Loucy (cell line): ENCODE results near the gene NECTIN1.

ENCODE experiments used
- EZH2phosphoT487 ChIP-seq: fragments of 200-600 bp; IDR thresholded peaks from 2 replicates; pipeline ENCODE4 v1.6.1; 2018; ENCODE audit warnings: antibody characterized with exemption, mild to moderate bottlenecking, moderate library complexity, borderline replicate concordance
- TF ChIP-seq, protein P1 (sequence below): fragments of 200-600 bp; sonication (generic); conservative IDR thresholded peaks from 2 replicates; pipeline ENCODE4 v1.5.1; 2014; ENCODE audit warnings: mild to moderate bottlenecking, antibody characterized with exemption, low read length

DNA sequence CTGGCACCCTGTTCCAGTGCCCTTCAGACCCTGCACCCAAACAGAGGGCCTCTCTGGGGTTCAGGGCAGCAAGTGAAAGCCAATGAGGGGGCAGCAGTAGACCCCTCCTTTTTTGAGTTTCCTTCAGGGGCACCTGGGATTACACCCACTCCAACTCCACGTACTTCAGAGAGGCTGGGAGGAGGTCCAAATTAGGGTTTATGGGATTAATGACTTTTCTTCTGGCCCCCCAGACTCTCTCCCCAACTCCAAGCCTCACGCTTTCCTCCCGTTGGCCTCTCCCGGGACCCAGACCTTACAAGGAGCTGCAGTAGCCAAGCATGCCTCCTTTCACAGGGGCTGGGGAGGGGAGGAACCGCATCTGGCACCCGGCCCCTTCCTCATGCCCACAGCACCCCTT is 101.7 kb downstream of the NECTIN1 start:
- TF ChIP-seq, protein P1, sequence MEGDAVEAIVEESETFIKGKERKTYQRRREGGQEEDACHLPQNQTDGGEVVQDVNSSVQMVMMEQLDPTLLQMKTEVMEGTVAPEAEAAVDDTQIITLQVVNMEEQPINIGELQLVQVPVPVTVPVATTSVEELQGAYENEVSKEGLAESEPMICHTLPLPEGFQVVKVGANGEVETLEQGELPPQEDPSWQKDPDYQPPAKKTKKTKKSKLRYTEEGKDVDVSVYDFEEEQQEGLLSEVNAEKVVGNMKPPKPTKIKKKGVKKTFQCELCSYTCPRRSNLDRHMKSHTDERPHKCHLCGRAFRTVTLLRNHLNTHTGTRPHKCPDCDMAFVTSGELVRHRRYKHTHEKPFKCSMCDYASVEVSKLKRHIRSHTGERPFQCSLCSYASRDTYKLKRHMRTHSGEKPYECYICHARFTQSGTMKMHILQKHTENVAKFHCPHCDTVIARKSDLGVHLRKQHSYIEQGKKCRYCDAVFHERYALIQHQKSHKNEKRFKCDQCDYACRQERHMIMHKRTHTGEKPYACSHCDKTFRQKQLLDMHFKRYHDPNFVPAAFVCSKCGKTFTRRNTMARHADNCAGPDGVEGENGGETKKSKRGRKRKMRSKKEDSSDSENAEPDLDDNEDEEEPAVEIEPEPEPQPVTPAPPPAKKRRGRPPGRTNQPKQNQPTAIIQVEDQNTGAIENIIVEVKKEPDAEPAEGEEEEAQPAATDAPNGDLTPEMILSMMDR = no peak
- TF ChIP-seq EZH2phosphoT487 = no peak
